Natural killer cell (primary cell): Measurements from ENCODE around the gene UNC119B. TPM values are rescaled to one million over a fixed set of nuclear protein-coding genes. Genes with fewer than 3 reads are reported as not detected.
"Not testable (repeated sequence)": the region's sequence is repeated elsewhere in the genome, so short reads cannot be mapped to it uniquely, and the experiment has no call there.

Experiments
- ATAC-seq, 3 donors: fragments of 150-1000 bp in 2 of 3; fragments of 200-7000 bp in 1 of 3; cut with Tn5 transposase; 1 replicate in 1 of 3; 2 replicates in 2 of 3; pipeline ENCODE4 v1.10.0; 2021; ENCODE audit warnings: mild to moderate bottlenecking in 2 of 3, moderate library complexity in 2 of 3
- DNase-seq, 2 donors: peaks; one replicate each; pipeline versions ENCODE4 v3.0.0 to v3.0.0-alpha.2; 2013 to 2021; ENCODE audit warnings: mixed read lengths in 1 of 2
- H3K27ac ChIP-seq: one replicate; pipeline ENCODE4 v1.5.1; 2013; ENCODE audit warnings: mild to moderate bottlenecking, low read length
- H3K27me3 ChIP-seq: one replicate; pipeline ENCODE4 v1.6.1; 2013; ENCODE audit warnings: low read length; ENCODE audit not compliant: control insufficient read depth, insufficient read depth
- H3K36me3 ChIP-seq: one replicate; pipeline ENCODE4 v1.6.1; 2013; ENCODE audit warnings: low read length; ENCODE audit not compliant: control insufficient read depth, insufficient read depth
- H3K4me1 ChIP-seq: one replicate; pipeline ENCODE4 v1.6.1; 2013; ENCODE audit warnings: low read length; ENCODE audit not compliant: control insufficient read depth, insufficient read depth
- H3K4me3 ChIP-seq: one replicate; pipeline ENCODE4 v1.5.1; 2013; ENCODE audit warnings: low read length
- H3K9me3 ChIP-seq: one replicate; pipeline ENCODE4 v1.6.1; 2013; ENCODE audit warnings: low read length; ENCODE audit not compliant: control insufficient read depth, insufficient read depth
- H3K27ac Mint-ChIP-seq, 2 donors: one replicate each; pipeline ENCODE4 v1.8.0; 2022; ENCODE audit warnings: mild to moderate bottlenecking in 2 of 2, mixed read lengths in 2 of 2, moderate library complexity in 1 of 2
- H3K27me3 Mint-ChIP-seq, 2 donors: one replicate each; pipeline ENCODE4 v1.8.0; 2022; ENCODE audit warnings: low read depth in 2 of 2, mixed read lengths in 2 of 2
- H3K36me3 Mint-ChIP-seq: one replicate; pipeline ENCODE4 v1.8.0; 2022; ENCODE audit warnings: mixed read lengths
- H3K4me1 Mint-ChIP-seq, 2 donors: one replicate each; pipeline ENCODE4 v1.8.0; 2022; ENCODE audit warnings: mixed read lengths in 2 of 2
- H3K4me3 Mint-ChIP-seq: one replicate; pipeline ENCODE4 v1.8.0; 2022; ENCODE audit warnings: mild to moderate bottlenecking, moderate library complexity, mixed read lengths
- H3K9me3 Mint-ChIP-seq, 2 donors: one replicate each; pipeline ENCODE4 v1.8.0; 2022; ENCODE audit warnings: mixed read lengths in 2 of 2
- WGBS: methylation state at CpG from one replicate; pipeline ENCODE4 v1.1.7; 2013; ENCODE audit warnings: missing lambda C conversion rate; ENCODE audit not compliant: insufficient coverage; 5-methylcytosine and 5-hydroxymethylcytosine counted together
- intact Hi-C: fragments of 100-400 bp; cut with micrococcal nuclease; formaldehyde crosslinking; loops from one replicate; pipeline ENCODE4 v1.14.2; 2022
- total RNA-seq, 4 donors: library from RNA; stranded (reverse); fragments of 120-200 nt in 1 of 4; gene quantifications; one replicate each; pipeline versions ENCODE4 v1.2.3 to v1.2.4, GENCODE V29; 2013 to 2022
- TF ChIP-seq, protein P1 (sequence below): fragments of 200-600 bp; IDR thresholded peaks from one replicate; pipeline ENCODE4 v1.8.0; 2022; ENCODE audit warnings: antibody characterized with exemption

The UNC119B gene
- total RNA-seq, 3 donors from 2014 or later (not counting 1 experiment from before 2014, with no cell fraction given) = 10.7 to 11.6 (median 11.6) TPM

DNA sequence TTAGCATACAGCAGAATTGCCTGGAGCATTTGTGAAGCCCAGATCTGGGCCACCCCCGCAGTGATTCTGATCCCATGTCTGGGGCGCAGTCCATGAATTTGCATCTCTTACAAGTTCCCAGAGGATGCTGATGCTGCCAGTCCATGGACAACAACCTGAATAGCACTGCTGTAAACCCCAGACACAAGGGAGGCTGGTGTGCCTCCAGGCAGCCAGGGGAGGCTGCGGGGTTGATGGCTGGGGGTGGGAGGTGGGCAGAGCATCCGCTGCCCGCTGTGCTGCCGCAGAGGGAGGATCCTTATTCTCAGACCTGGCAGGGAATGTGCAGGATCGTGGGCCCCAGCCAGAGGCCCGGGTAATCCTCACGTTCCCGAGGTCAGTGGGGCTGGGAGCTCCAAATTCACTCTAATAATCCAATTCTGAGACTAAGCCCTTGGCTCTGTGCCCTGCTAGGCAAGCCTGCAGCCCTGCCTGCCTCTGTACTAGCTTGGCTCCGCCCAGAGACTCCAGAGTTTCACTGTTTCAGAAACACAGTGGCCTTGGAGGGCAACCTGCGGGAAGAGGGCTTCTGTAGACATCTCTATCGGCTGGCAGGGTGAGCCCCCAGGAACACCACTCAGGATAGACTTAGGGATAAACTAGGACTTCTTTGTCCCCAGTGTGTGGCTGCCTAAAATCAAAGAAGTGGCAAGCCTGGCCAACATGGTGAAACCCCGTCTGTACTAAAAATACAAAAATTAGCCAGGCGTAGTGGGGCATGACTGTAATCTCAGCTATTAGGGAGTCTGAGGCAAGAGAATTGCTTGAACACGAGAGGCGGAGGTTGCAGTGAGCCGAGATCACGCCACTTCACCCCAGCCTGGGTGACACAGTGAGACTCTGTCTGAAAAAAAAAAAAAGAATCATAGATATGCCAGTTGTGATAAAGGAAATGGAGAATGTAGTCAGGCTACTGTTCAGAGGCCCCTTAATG lies 41.1 kb upstream of the UNC119B start:
- Mint-ChIP-seq H3K36me3 (no peaks in the 10 kb centered on the region), H3K9me3 (no peaks in the 10 kb centered on the region), H3K27me3 (peaks cover 0 to 3% of the 10 kb centered on the region in 2 donors), H3K4me3 (no peak overlapping the region), H3K27ac (no peak overlapping the region), H3K4me1 (no peaks in the 10 kb centered on the region)
- Histone ChIP-seq H3K4me1 (no peaks in the 10 kb centered on the region), H3K27me3 (no peaks in the 10 kb centered on the region), H3K36me3 (no peaks in the 10 kb centered on the region), H3K4me3 (no peak overlapping the region), H3K27ac (no peak overlapping the region), H3K9me3 (no peaks in the 10 kb centered on the region)
- DNase-seq (no peak), ATAC-seq (no peak)
- 80% methylated on average over 19 of the region's 19 CpGs for WGBS
- intact Hi-C loops = no loop called here
- TF ChIP-seq, protein P1, sequence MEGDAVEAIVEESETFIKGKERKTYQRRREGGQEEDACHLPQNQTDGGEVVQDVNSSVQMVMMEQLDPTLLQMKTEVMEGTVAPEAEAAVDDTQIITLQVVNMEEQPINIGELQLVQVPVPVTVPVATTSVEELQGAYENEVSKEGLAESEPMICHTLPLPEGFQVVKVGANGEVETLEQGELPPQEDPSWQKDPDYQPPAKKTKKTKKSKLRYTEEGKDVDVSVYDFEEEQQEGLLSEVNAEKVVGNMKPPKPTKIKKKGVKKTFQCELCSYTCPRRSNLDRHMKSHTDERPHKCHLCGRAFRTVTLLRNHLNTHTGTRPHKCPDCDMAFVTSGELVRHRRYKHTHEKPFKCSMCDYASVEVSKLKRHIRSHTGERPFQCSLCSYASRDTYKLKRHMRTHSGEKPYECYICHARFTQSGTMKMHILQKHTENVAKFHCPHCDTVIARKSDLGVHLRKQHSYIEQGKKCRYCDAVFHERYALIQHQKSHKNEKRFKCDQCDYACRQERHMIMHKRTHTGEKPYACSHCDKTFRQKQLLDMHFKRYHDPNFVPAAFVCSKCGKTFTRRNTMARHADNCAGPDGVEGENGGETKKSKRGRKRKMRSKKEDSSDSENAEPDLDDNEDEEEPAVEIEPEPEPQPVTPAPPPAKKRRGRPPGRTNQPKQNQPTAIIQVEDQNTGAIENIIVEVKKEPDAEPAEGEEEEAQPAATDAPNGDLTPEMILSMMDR = no peak

DNA sequence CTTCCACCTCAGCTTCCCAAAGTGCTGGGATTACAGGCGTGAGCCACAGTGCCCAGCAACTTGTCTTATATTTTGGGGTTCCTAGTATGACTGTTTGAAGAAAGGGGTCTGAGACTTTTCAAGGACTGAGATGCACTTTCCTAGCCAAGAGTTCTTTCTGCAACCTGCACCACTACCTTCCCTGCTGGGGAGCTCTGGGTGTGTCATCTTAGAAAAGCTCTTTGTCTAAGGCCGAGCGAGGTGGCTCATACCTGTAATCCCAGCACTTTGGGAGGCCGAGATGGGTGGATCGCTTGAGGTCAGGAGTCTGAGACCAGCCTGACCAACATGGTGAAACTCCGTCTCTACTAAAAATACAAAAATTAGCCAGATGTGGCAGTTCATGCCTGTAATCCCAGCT lies 40.0 kb upstream of the UNC119B start:
- H3K27ac ChIP-seq, H3K36me3 Mint-ChIP-seq, H3K9me3 ChIP-seq, H3K4me3 Mint-ChIP-seq, H3K4me1 Mint-ChIP-seq, H3K4me1 ChIP-seq, H3K27me3 ChIP-seq, H3K27me3 Mint-ChIP-seq, H3K36me3 ChIP-seq, intact Hi-C loops, H3K9me3 Mint-ChIP-seq, H3K4me3 ChIP-seq, DNase-seq, ATAC-seq, H3K27ac Mint-ChIP-seq: not testable (repeated sequence)
- WGBS = 91% methylated on average over 6 of the region's 6 CpGs

DNA sequence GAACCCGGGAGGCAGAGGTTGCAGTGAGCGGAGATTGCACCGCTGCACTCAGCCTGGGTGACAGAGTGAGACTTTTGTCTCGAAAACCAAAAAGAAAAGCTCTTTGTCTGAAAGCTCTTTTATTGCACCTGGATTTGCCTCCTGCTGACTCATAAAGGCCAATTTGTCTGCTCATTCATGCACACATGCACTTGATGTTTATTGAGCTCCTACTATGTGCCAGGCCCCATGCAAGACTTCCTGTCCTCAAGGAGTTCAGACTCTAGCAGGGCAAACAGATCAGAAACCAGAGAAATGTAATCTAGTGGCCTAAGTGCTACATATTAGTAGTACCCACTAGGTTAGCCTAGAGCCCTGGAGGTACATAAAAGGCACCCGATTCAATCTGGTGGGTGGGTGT lies 39.6 kb upstream of the UNC119B start:
- TF ChIP-seq, protein P1 = no peak
- Histone ChIP-seq H3K4me1 (no peaks in the 10 kb centered on the region), H3K27me3 (no peaks in the 10 kb centered on the region), H3K9me3 (no peaks in the 10 kb centered on the region), H3K27ac (no peak overlapping the region), H3K4me3 (no peak overlapping the region), H3K36me3 (no peaks in the 10 kb centered on the region)
- no peaks in the 10 kb centered on the region for H3K4me1 Mint-ChIP-seq
- H3K36me3 Mint-ChIP-seq = no peaks in the 10 kb centered on the region
- no peak overlapping the region for H3K4me3 Mint-ChIP-seq
- DNase-seq = no peak
- WGBS = 85% methylated on average over 5 of the region's 5 CpGs
- no peak overlapping the region for H3K27ac Mint-ChIP-seq
- intact Hi-C loops = no loop called here
- no peak for ATAC-seq
- peaks cover 0 to 3% of the 10 kb centered on the region in 2 donors for H3K27me3 Mint-ChIP-seq
- H3K9me3 Mint-ChIP-seq = no peaks in the 10 kb centered on the region

DNA sequence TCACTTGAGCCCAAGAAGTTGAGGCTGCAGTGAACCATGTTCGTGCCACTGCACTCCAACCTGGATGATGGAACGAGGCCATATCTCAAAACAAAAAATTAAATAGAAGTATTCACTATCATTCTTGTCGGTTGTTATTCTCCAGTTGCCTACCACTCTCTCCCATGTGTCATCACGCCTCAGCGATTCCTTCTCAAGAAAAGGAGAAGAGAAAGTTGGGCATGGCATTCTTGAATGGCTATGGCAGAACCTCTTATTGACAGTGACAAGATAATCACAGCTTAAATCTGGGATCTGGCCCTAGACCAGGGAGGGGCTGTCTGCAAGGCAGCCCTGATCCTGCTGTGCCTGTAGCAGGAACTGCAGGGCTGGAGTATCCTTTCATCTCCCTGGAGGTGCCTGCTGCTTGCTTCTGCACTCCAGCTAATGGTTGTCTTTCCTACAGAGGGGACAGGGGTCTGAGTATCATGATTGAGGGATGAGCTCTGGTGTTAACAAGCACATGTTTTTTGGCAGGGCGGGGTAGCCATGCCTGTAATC lies 36.1 kb upstream of the UNC119B start:
- H3K36me3 Mint-ChIP-seq = no peaks in the 10 kb centered on the region

More for the DNA sequence above, 36.1 kb upstream of the UNC119B start:
- Mint-ChIP-seq H3K9me3 (no peaks in the 10 kb centered on the region), H3K4me3 (no peak overlapping the region), H3K4me1 (no peaks in the 10 kb centered on the region), H3K27me3 (no peaks in the 10 kb centered on the region), H3K27ac (no peak overlapping the region)
- Histone ChIP-seq H3K4me3 (no peak overlapping the region), H3K9me3 (no peaks in the 10 kb centered on the region), H3K36me3 (no peaks in the 10 kb centered on the region), H3K4me1 (peaks cover 12% of the 10 kb centered on the region), H3K27ac (no peak overlapping the region), H3K27me3 (no peaks in the 10 kb centered on the region)
- intact Hi-C loops = no loop called here
- 72% methylated on average over 6 of the region's 6 CpGs for WGBS
- TF ChIP-seq, protein P1 = no peak
- DNase-seq (no peak), ATAC-seq (no peak)
